ENCODE results near the gene PDCD7. TPM values are rescaled to one million over a fixed set of nuclear protein-coding genes. Genes with fewer than 3 reads are reported as not detected.
"Not testable (repeated sequence)": the region's sequence is repeated elsewhere in the genome, so short reads cannot be mapped to it uniquely, and the experiment has no call there.

Gene PDCD7
- total RNA-seq, 4 donors from 2014 or later = 26.4 to 70.7 (median 30.4) TPM

DNA sequence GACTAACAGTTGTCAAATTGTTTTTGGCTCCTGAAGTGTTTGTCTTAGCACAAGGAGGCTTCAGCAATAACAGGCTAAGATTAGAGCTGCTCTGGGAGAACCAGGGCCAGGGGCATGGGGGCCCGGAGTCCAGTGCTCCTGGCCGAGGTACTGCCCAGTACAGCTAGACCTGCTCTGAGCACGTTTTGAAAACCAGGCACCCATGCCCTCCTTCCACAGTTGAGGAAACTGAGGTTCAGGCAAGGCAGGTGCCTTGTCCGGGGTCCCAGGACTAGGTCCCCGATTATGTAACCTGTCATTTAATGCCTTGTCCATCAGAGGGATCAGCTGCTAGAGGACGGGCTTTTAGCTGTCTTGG, 37.9 kb downstream of the PDCD7 start:
- TF ChIP-seq POLR2AphosphoS5 (IDR thresholded peaks at IDR 0.05) (no peak), EP300 (IDR thresholded peaks at IDR 0.05) (no peak), POLR2A (IDR thresholded peaks at IDR 0.05) (no peak), CTCF (IDR thresholded peaks at IDR 0.05) (no peak)
- Histone ChIP-seq H3K27ac (peak overlapping the region; percentile 7 to 98 (median 88)), H3K27me3 (no peaks in the 10 kb centered on the region), H3K36me3 (peaks cover 0 to 35% of the 10 kb centered on the region in 2 donors), H3K4me1 (peaks cover 4 to 69% (median 15%) of the 10 kb centered on the region in 3 donors), H3K4me3 (no peak overlapping the region), H3K9me3 (no peaks in the 10 kb centered on the region)
- no peak for ATAC-seq
- 56% methylated on average over 6 of the region's 6 CpGs; no CpG with 5 or more reads in 1 of the 2 donors for WGBS, 2 donors (ENCODE audit: low coverage in 1 of 2)

GRCh38 chr15:65095011-65095746, 38.4 kb downstream of the PDCD7 start:
- Histone ChIP-seq H3K27ac (peak overlapping the region; percentile 73 to 98 (median 88)), H3K27me3 (no peaks in the 10 kb centered on the region), H3K4me1 (peaks cover 4 to 71% (median 15%) of the 10 kb centered on the region in 3 donors), H3K36me3 (peaks cover 0 to 35% of the 10 kb centered on the region in 2 donors), H3K4me3 (no peak overlapping the region), H3K9me3 (no peaks in the 10 kb centered on the region)
- TF ChIP-seq POLR2A (IDR thresholded peaks at IDR 0.05) (no peak), POLR2AphosphoS5 (IDR thresholded peaks at IDR 0.05) (no peak), CTCF (IDR thresholded peaks at IDR 0.05) (no peak), EP300 (IDR thresholded peaks at IDR 0.05) (no peak)
- WGBS, 2 donors (ENCODE audit: low coverage in 1 of 2) = 43 to 56% methylated on average over 3 to 5 of the region's 5 CpGs
- ATAC-seq = no peak

GRCh38 chr15:65094294-65094995, 39.2 kb downstream of the PDCD7 start:
- Histone ChIP-seq H3K36me3 (peaks cover 0 to 28% of the 10 kb centered on the region in 2 donors), H3K27me3 (no peaks in the 10 kb centered on the region), H3K4me1 (peaks cover 4 to 78% (median 21%) of the 10 kb centered on the region in 3 donors), H3K4me3 (no peak overlapping the region), H3K9me3 (no peaks in the 10 kb centered on the region), H3K27ac (peak overlapping the region; percentile 73 to 98 (median 88))
- TF ChIP-seq CTCF (IDR thresholded peaks at IDR 0.05) = no peak
- no peak for TF ChIP-seq EP300 (IDR thresholded peaks at IDR 0.05)
- peak in 1 of 2 donors; percentile 19 for TF ChIP-seq POLR2A (IDR thresholded peaks at IDR 0.05)
- no peak for TF ChIP-seq POLR2AphosphoS5 (IDR thresholded peaks at IDR 0.05)
- WGBS, 2 donors (ENCODE audit: low coverage in 1 of 2) = 43 to 100% methylated on average over 1 to 2 of the region's 14 CpGs
- peak; percentile 66 for ATAC-seq

DNA sequence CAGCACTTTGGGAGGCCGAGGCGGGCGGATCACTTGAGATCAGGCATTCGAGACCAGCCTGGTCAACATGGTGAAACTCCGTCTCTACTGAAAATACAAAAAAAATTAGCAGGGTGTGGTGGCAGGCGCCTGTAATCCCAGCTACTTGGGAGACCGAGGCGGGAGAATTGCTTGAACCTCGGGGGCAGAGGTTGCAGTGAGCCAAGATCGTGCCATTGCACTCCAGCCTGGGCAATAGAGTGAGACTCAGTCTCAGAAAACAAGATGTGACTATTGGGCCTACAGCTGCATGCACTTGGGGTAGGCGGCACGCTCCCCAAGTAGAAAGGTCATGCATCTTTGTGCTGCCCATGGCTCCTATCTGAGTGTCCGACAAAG, 39.8 kb downstream of the PDCD7 start:
- H3K4me3 ChIP-seq, H3K27me3 ChIP-seq, H3K9me3 ChIP-seq, ATAC-seq: not testable (repeated sequence)
- WGBS, 2 donors (ENCODE audit: low coverage in 1 of 2) = 88 to 100% methylated on average over 1 to 9 of the region's 13 CpGs
- H3K36me3 ChIP-seq = peaks cover 0 to 21% of the 10 kb centered on the region in 2 donors
- peaks cover 6 to 85% (median 23%) of the 10 kb centered on the region in 3 donors for H3K4me1 ChIP-seq
- H3K27ac ChIP-seq = peak overlapping the region; percentile 73 to 98 (median 88)

DNA sequence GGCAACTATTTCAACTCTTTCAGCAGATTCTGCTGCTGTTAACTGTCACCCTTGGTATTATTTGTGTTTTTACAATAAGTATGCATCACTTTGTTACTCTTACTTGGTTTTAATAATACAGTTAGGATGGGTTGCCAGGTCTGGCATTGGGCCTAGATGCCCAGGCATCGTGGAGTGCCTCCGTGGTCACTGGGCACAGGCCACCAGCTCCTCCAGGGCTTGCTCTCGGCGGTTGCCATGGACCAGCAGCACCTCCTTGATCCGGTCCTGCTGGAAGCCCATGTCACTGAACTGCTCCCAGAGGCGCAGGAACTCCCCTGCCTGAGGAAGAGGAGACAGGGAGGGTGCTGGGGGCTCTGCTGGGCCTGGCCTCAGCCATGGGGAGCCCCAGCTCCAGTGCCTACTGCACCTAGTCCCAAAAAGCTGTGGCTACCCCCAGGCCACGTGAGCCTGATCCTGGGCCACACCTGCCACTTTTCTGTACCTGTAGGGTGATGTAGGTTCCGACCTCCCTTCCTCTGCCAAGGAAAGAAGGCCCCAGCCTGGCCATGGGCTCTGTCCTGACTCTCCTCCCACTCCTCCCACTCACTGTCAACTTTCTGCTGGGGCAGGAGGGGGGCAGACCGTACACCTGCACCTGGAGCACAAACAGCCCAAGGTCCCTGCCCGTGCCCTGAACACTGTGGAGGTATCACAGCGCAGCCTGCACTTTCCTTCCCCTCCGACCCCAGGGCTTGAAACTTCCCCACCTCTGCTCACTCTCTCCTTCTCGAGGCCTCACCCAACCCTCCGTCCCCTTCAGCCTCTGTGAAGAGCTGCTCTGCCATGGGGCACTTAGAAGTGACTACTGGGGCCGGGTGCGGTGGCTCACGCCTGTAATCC, 40.5 kb downstream of the PDCD7 start:
- H3K27ac ChIP-seq = peak overlapping the region; percentile 73 to 98 (median 88)
- no peaks in the 10 kb centered on the region for H3K9me3 ChIP-seq
- peaks cover 6 to 91% (median 27%) of the 10 kb centered on the region in 3 donors for H3K4me1 ChIP-seq
- peaks cover 0 to 15% of the 10 kb centered on the region in 2 donors for H3K36me3 ChIP-seq
- TF ChIP-seq POLR2AphosphoS5 (IDR thresholded peaks at IDR 0.05) (no peak), EP300 (IDR thresholded peaks at IDR 0.05) (no peak), CTCF (IDR thresholded peaks at IDR 0.05) (no peak), POLR2A (IDR thresholded peaks at IDR 0.05) (no peak)
- 100% methylated on average over 1 to 6 of the region's 17 CpGs for WGBS, 2 donors (ENCODE audit: low coverage in 1 of 2)
- no peak for ATAC-seq
- H3K4me3 ChIP-seq = no peak overlapping the region
- no peaks in the 10 kb centered on the region for H3K27me3 ChIP-seq
